ENCODE measurements around the gene ALDH3B1. TPM values are rescaled to one million over a fixed set of nuclear protein-coding genes. Genes with fewer than 3 reads are reported as not detected.

ALDH3B1 gene
- total and polyA plus RNA-seq, 2 donors from 2014 or later, result 20.9 to 42.7 TPM

DNA sequence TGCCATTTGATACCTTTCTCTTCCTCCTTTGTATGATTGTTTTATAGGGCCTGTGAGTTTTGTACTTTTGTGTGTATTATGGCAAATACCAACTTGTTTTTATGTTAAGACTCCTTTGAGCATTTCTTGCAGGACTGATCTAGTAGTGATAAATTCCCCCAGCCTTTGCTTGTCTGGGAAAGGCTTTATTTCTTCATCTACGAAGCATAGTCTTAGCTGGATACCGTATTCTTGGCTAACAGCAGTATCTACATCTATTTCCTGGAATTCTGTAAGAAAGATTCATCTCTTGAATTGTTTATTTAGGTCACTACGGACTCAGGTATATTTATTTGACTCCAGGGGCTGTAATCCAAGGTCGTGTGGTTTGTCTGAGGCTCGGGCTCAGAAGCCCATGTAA, 14.4 kb downstream of the ALDH3B1 start:
- Histone ChIP-seq H3K27ac (ENCODE audit: low read depth in 2 of 2, low read length in 2 of 2) (no peak overlapping the region), H3K4me3 (ENCODE audit: low read length in 3 of 3) (no peak overlapping the region), H3K4me1 (ENCODE audit: control insufficient read depth in 2 of 3, insufficient read depth in 2 of 3, low read depth in 1 of 3, low read length in 3 of 3) (peaks cover 0 to 3% (median 1%) of the 10 kb centered on the region in 3 donors), H3K27me3 (ENCODE audit: control insufficient read depth, insufficient read depth, low read length) (no peaks in the 10 kb centered on the region), H3K36me3 (ENCODE audit: control insufficient read depth in 2 of 3, insufficient read depth in 3 of 3, low read length in 3 of 3) (no peaks in the 10 kb centered on the region), H3K9me3 (ENCODE audit: control insufficient read depth in 2 of 3, insufficient read depth in 1 of 3, low read length in 3 of 3) (no peaks in the 10 kb centered on the region), H3K9ac (ENCODE audit: low read length in 3 of 3) (no peak overlapping the region)
- intact Hi-C loops (cut with DNase I), result no loop called here
- TF ChIP-seq, protein P1, sequence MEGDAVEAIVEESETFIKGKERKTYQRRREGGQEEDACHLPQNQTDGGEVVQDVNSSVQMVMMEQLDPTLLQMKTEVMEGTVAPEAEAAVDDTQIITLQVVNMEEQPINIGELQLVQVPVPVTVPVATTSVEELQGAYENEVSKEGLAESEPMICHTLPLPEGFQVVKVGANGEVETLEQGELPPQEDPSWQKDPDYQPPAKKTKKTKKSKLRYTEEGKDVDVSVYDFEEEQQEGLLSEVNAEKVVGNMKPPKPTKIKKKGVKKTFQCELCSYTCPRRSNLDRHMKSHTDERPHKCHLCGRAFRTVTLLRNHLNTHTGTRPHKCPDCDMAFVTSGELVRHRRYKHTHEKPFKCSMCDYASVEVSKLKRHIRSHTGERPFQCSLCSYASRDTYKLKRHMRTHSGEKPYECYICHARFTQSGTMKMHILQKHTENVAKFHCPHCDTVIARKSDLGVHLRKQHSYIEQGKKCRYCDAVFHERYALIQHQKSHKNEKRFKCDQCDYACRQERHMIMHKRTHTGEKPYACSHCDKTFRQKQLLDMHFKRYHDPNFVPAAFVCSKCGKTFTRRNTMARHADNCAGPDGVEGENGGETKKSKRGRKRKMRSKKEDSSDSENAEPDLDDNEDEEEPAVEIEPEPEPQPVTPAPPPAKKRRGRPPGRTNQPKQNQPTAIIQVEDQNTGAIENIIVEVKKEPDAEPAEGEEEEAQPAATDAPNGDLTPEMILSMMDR (IDR thresholded peaks at IDR 0.05; ENCODE audit: borderline replicate concordance, extremely low read depth, insufficient read depth), result no peak
- no peak for DNase-seq
- FAIRE-seq, result no peak

DNA sequence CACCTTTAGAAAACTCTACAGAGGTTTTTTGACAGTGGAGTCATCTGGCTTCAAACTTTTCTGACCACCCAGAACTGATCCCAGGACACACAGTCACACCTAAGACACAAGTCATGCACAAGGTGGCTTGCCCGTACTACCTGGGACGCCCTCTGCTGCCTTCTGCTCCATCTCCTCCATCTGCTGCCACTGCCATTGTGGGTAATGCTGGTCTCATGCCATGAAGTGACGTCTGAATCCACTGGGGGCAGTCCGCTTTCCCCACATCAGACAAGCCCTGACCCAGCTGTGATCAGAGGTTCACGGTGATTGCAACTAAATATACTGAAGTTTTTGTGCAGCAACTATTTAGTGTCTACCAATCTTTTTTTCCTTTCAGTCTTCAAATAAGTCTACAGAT, 14.9 kb downstream of the ALDH3B1 start:
- no peak for DNase-seq
- Histone ChIP-seq H3K4me1 (ENCODE audit: control insufficient read depth in 2 of 3, insufficient read depth in 2 of 3, low read depth in 1 of 3, low read length in 3 of 3) (peaks cover 0 to 5% (median 4%) of the 10 kb centered on the region in 3 donors), H3K27ac (ENCODE audit: low read depth in 2 of 2, low read length in 2 of 2) (no peak overlapping the region), H3K9ac (ENCODE audit: low read length in 3 of 3) (no peak overlapping the region), H3K27me3 (ENCODE audit: control insufficient read depth, insufficient read depth, low read length) (no peaks in the 10 kb centered on the region), H3K36me3 (ENCODE audit: control insufficient read depth in 2 of 3, insufficient read depth in 3 of 3, low read length in 3 of 3) (no peaks in the 10 kb centered on the region), H3K4me3 (ENCODE audit: low read length in 3 of 3) (no peak overlapping the region), H3K9me3 (ENCODE audit: control insufficient read depth in 2 of 3, insufficient read depth in 1 of 3, low read length in 3 of 3) (no peaks in the 10 kb centered on the region)
- FAIRE-seq, result no peak
- intact Hi-C loops (cut with DNase I), result no loop called here
- TF ChIP-seq, protein P1 (IDR thresholded peaks at IDR 0.05; ENCODE audit: borderline replicate concordance, extremely low read depth, insufficient read depth), result no peak

DNA sequence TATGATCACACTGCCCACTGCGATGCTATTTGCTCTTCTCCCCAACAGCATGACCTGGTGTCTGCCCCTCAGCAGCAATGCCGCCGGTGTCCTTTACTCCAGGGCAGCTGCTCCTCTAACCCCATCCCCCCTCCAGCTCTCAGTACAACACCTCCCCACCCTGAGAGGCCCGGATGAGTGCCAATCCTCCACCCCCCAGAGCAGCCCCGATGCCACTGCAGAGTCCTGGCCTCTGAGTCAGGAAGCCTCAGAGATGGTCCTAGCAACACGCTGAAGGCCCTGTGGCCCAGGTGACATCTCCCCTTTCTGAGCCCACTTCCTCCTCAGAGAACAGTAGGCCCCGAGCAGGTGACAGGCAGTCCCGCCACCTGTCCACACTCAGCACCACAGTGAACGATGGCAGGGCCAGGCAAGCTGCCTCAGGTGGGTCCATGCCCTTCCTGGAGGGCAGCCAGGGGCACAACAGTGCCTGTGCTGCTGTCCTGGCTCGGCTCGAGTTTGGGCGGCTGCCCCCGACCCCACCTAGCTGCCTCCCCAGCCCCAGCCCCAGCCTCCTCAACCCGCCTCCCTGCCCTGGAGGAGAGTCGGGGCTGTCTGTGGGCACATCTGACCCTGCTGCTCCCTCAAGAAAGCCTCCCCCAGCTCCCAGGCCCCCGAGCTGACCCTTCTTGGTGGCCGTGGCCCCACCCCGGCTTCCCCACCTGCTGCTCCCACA, 16.4 kb downstream of the ALDH3B1 start:
- no peak overlapping the region for H3K4me3 ChIP-seq (ENCODE audit: low read length in 3 of 3)
- TF ChIP-seq, protein P1 (IDR thresholded peaks at IDR 0.05; ENCODE audit: borderline replicate concordance, extremely low read depth, insufficient read depth), result no peak
- H3K9ac ChIP-seq (ENCODE audit: low read length in 3 of 3), result no peak overlapping the region

More for the DNA sequence above, 16.4 kb downstream of the ALDH3B1 start:
- no peak overlapping the region for H3K27ac ChIP-seq (ENCODE audit: low read depth in 2 of 2, low read length in 2 of 2)
- no peaks in the 10 kb centered on the region for H3K36me3 ChIP-seq (ENCODE audit: control insufficient read depth in 2 of 3, insufficient read depth in 3 of 3, low read length in 3 of 3)
- H3K9me3 ChIP-seq (ENCODE audit: control insufficient read depth in 2 of 3, insufficient read depth in 1 of 3, low read length in 3 of 3), result no peaks in the 10 kb centered on the region
- intact Hi-C loops (cut with DNase I), result no loop called here
- no peaks in the 10 kb centered on the region for H3K27me3 ChIP-seq (ENCODE audit: control insufficient read depth, insufficient read depth, low read length)
- peak in 1 of 5 donors; percentile 77 for DNase-seq
- FAIRE-seq, result no peak
- H3K4me1 ChIP-seq (ENCODE audit: control insufficient read depth in 2 of 3, insufficient read depth in 2 of 3, low read depth in 1 of 3, low read length in 3 of 3), result peaks cover 0 to 6% (median 4%) of the 10 kb centered on the region in 3 donors
